Esophagus muscularis mucosa (tissue), 4 donors: Measurements from ENCODE around the gene USP31. TPM values are rescaled to one million over a fixed set of nuclear protein-coding genes. Genes with fewer than 3 reads are reported as not detected.

Source experiments
- DNase-seq: peaks from one replicate; pipeline ENCODE4 v3.0.0-alpha.2; 2017; ENCODE audit errors: extremely low spot score
- H3K27ac ChIP-seq, 4 donors: fragments of 200-600 bp; sonication (generic); replicated peaks in 1 of 4; 1 replicate in 3 of 4; 2 replicates in 1 of 4; pipeline ENCODE4 v1.5.1; 2016 to 2019; ENCODE audit warnings: mild to moderate bottlenecking in 1 of 4
- H3K27me3 ChIP-seq, 4 donors: fragments of 200-600 bp; sonication (generic); one replicate each; pipeline versions ENCODE4 v1.5.1 to v1.6.0; 2016 to 2019
- H3K36me3 ChIP-seq, 4 donors: fragments of 200-600 bp; sonication (generic); one replicate each; pipeline ENCODE4 v1.5.1; 2016 to 2019
- H3K4me1 ChIP-seq, 4 donors: fragments of 200-600 bp; sonication (generic); one replicate each; pipeline ENCODE4 v1.5.1; 2016 to 2019
- H3K4me3 ChIP-seq, 4 donors: fragments of 200-600 bp; sonication (generic); 1 replicate in 2 of 4; 2 replicates in 2 of 4; pipeline ENCODE4 v1.5.1; 2016 to 2019; ENCODE audit warnings: mild to moderate bottlenecking in 4 of 4, moderate library complexity in 1 of 4
- H3K9me3 ChIP-seq, 4 donors: fragments of 200-600 bp; sonication (generic); 1 replicate in 3 of 4; 2 replicates in 1 of 4; pipeline ENCODE4 v1.5.1; 2016 to 2019
- EP300 ChIP-seq: sonication (generic); formaldehyde crosslinking; IDR thresholded peaks from one replicate; pipeline ENCODE4 v1.6.1; 2017; ENCODE audit warnings: antibody characterized with exemption
- POLR2A ChIP-seq: fragments of 450-650 bp; IDR thresholded peaks from one replicate; pipeline ENCODE4 v1.6.1; 2017; ENCODE audit warnings: antibody characterized with exemption, moderate library complexity, mild to moderate bottlenecking, low read depth
- POLR2AphosphoS5 ChIP-seq, 2 donors: sonication (generic); formaldehyde crosslinking; IDR thresholded peaks; one replicate each; pipeline ENCODE4 v1.6.1; 2017; ENCODE audit warnings: antibody characterized with exemption in 2 of 2
- WGBS: methylation state at CpG from one replicate; pipeline ENCODE4 v1.1.5; 2018; 5-methylcytosine and 5-hydroxymethylcytosine counted together
- intact Hi-C: fragments of 100-400 bp; cut with DNase I; formaldehyde crosslinking; loops from one replicate; pipeline ENCODE4 v1.15.1; 2023
- total RNA-seq, 4 donors: library from RNA; depleted of rRNA; stranded (reverse); fragments of >200 nt; gene quantifications; one replicate each; pipeline versions ENCODE4 v1.1.0 to v1.2.1, GENCODE V29; 2016
- TF ChIP-seq, protein P1 (sequence below), 3 experiments: fragments of 200-600 bp in 2 of 3; fragments of 450-650 bp in 1 of 3; sonication (generic) in 2 of 3; IDR thresholded peaks; one replicate each; pipeline ENCODE4 v1.5.1; 2017 to 2019; ENCODE audit warnings: antibody characterized with exemption in 3 of 3, mild to moderate bottlenecking in 2 of 3, moderate library complexity in 1 of 3

USP31 gene
- total RNA-seq, 4 donors from 2014 or later: 18.9 to 29.1 (median 23.3) TPM

DNA sequence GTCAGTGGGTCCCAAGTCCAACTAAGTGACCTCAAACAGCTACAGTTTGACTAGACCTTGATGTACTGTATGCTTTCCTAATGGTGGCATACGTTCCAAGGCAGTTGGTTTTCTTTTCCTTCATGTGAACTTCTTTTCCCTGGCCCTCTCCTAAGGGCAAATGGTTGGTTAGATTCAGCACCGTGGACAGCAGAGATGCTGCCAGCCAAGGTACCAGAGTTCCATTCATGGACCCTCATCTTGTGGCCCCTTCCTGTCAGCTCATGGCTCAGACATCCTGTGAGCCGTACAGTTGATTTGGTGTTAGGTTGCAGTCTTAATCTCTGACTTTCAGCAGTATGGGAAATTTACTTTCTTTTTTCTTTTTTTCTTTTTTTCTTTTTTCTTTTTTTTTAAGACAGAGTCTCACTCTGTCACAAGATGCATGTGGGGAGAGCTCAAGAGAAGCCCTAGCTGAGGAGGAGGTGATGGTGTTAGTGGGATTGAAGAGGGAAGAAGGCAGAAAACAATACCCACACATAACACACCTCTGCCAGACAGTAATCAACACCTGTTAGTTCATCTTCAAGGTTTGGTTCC, 122.4 kb downstream of the USP31 start:
- Histone ChIP-seq H3K27me3 (peaks cover 0 to 20% (median 0%) of the 10 kb centered on the region in 4 donors), H3K9me3 (no peaks in the 10 kb centered on the region), H3K27ac (no peak overlapping the region), H3K4me1 (no peaks in the 10 kb centered on the region), H3K36me3 (no peaks in the 10 kb centered on the region), H3K4me3 (no peak overlapping the region)
- 14% methylated on average over 3 of the region's 3 CpGs for WGBS
- no peak for TF ChIP-seq POLR2AphosphoS5 (IDR thresholded peaks at IDR 0.05)
- no peak for TF ChIP-seq EP300
- TF ChIP-seq, protein P1, sequence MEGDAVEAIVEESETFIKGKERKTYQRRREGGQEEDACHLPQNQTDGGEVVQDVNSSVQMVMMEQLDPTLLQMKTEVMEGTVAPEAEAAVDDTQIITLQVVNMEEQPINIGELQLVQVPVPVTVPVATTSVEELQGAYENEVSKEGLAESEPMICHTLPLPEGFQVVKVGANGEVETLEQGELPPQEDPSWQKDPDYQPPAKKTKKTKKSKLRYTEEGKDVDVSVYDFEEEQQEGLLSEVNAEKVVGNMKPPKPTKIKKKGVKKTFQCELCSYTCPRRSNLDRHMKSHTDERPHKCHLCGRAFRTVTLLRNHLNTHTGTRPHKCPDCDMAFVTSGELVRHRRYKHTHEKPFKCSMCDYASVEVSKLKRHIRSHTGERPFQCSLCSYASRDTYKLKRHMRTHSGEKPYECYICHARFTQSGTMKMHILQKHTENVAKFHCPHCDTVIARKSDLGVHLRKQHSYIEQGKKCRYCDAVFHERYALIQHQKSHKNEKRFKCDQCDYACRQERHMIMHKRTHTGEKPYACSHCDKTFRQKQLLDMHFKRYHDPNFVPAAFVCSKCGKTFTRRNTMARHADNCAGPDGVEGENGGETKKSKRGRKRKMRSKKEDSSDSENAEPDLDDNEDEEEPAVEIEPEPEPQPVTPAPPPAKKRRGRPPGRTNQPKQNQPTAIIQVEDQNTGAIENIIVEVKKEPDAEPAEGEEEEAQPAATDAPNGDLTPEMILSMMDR (IDR thresholded peaks at IDR 0.05): no peak
- no peak for TF ChIP-seq POLR2A
- intact Hi-C loops: no loop called here
- DNase-seq: no peak

DNA sequence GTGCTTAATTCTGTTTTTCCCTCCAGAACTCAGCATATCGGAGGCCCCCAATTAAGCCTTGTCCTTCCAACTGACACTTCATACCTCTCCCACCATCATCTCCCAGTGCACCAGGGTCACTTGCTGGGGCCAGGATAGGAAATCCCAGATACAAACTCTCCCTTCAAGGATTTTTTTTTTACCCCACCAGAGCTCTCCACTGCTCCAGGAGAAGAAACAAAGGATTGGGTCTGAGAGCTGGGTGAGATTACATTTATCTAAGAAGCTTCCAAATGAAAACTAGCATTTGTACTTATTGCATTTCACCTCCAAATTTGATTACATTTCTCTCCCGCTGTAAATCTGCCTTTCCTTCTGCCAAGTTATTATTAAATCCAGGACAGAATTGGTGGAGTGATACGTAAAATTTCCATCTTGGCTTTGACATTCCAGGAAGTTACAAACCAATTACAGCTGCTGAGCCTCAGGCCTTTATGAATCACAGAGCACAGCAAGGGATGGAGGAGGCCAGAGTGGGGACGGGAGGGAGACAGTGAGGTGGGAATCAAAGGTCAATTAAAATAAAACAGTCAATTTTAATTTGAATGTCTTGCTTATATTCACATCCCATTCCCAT, 123.5 kb downstream of the USP31 start:
- Histone ChIP-seq H3K36me3 (no peaks in the 10 kb centered on the region), H3K4me3 (no peak overlapping the region), H3K9me3 (no peaks in the 10 kb centered on the region), H3K4me1 (no peaks in the 10 kb centered on the region), H3K27ac (no peak overlapping the region), H3K27me3 (peaks cover 0 to 16% (median 0%) of the 10 kb centered on the region in 4 donors)
- WGBS: 40% methylated on average over 4 of the region's 4 CpGs
- DNase-seq: no peak
- intact Hi-C loops: no loop called here
- TF ChIP-seq EP300: no peak
- TF ChIP-seq POLR2AphosphoS5 (IDR thresholded peaks at IDR 0.05): no peak
- TF ChIP-seq POLR2A: no peak
- TF ChIP-seq, protein P1 (IDR thresholded peaks at IDR 0.05): no peak

DNA sequence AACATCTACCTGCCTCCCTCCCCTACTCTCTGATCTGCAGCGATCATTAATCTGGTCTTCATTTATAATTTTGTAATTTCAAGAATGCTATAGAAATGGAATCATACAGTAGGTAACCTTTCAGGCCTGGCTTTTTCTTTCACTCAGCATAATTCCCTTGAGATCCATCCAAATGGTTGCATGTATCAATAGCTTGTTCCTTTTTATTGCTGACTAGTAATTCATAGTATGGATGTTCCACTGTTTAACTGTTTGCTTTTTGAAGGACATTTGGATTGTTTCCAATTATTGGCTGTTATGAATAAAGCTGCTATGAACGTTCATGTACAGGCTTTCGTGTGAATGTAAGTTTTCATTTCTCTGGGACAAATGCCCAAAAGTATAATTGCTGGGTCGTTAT, 125.2 kb downstream of the USP31 start:
- no peak for DNase-seq
- Histone ChIP-seq H3K4me3 (no peak overlapping the region), H3K36me3 (no peaks in the 10 kb centered on the region), H3K4me1 (no peaks in the 10 kb centered on the region), H3K27me3 (peaks cover 0 to 13% (median 0%) of the 10 kb centered on the region in 4 donors), H3K9me3 (no peaks in the 10 kb centered on the region), H3K27ac (no peak overlapping the region)
- 44% methylated on average over 4 of the region's 4 CpGs for WGBS
- intact Hi-C loops: no loop called here
- TF ChIP-seq POLR2A (no peak), EP300 (no peak), POLR2AphosphoS5 (IDR thresholded peaks at IDR 0.05) (no peak)
- TF ChIP-seq, protein P1 (IDR thresholded peaks at IDR 0.05): no peak

DNA sequence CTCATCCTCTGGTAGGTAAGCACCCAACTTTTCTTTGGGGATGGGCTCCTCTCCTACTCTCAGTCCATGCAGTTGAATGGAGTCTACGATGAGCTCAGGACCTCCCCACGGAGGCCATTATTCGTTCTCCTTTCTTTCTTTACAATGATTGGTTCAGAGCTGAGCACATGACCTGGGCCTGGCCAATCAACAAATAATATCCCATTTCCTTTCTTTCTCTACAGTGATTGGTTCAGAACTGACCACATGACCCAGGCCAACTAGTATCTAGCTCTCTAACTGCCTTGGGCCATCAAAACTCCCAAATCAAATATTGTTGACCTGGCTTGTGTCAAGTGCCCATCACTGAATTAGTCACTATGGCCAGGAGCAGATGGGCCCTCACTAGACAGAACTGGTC, 129.2 kb downstream of the USP31 start:
- 87% methylated on average over 3 of the region's 3 CpGs for WGBS
- Histone ChIP-seq H3K36me3 (no peaks in the 10 kb centered on the region), H3K4me1 (no peaks in the 10 kb centered on the region), H3K27me3 (peaks cover 0 to 20% (median 0%) of the 10 kb centered on the region in 4 donors), H3K9me3 (no peaks in the 10 kb centered on the region), H3K4me3 (no peak overlapping the region), H3K27ac (no peak overlapping the region)
- DNase-seq: no peak
- TF ChIP-seq POLR2AphosphoS5 (IDR thresholded peaks at IDR 0.05) (no peak), EP300 (no peak), POLR2A (no peak)
- TF ChIP-seq, protein P1 (IDR thresholded peaks at IDR 0.05): no peak
- intact Hi-C loops: no loop called here

DNA sequence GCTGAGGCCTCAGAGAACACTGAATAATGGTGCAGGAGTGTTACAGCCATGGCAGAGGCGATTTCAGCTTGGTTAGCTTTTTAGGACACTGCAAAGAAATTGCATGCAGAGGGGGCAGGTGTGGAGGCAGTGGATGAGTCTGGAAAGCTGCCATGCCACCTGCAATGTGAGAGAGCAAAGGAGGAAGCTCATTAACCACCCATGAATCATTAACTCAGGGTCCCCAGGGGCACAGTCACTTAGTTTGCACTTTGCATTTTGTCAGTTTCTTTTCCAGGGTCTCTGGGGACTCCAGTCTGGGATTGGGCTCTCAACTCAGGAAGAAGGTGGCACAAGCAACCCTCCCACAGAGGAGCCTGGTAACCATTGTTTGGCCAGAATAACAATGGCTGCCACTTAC, 132.9 kb downstream of the USP31 start:
- 77% methylated on average over 1 of the region's 1 CpG for WGBS
- TF ChIP-seq, protein P1 (IDR thresholded peaks at IDR 0.05): no peak
- TF ChIP-seq POLR2A: no peak
- TF ChIP-seq EP300: no peak
- no peak for TF ChIP-seq POLR2AphosphoS5 (IDR thresholded peaks at IDR 0.05)
- H3K27ac ChIP-seq: no peak overlapping the region
- DNase-seq: no peak
- H3K4me1 ChIP-seq: no peaks in the 10 kb centered on the region
- H3K27me3 ChIP-seq: peaks cover 0 to 22% (median 0%) of the 10 kb centered on the region in 4 donors
- H3K9me3 ChIP-seq: no peaks in the 10 kb centered on the region
- H3K36me3 ChIP-seq: no peaks in the 10 kb centered on the region
- intact Hi-C loops: no loop called here
- no peak overlapping the region for H3K4me3 ChIP-seq
